GM11168 (cell line): ENCODE results near the gene HPCA.

Experiments used
- in situ Hi-C: fragments of 300-500 bp; cut with MboI; formaldehyde crosslinking; loops from one replicate; pipeline ENCODE4 v1.12.0; 2022; ENCODE audit warnings: low sequenced_read_pairs; ENCODE audit not compliant: unreplicated experiment

The HPCA gene

DNA sequence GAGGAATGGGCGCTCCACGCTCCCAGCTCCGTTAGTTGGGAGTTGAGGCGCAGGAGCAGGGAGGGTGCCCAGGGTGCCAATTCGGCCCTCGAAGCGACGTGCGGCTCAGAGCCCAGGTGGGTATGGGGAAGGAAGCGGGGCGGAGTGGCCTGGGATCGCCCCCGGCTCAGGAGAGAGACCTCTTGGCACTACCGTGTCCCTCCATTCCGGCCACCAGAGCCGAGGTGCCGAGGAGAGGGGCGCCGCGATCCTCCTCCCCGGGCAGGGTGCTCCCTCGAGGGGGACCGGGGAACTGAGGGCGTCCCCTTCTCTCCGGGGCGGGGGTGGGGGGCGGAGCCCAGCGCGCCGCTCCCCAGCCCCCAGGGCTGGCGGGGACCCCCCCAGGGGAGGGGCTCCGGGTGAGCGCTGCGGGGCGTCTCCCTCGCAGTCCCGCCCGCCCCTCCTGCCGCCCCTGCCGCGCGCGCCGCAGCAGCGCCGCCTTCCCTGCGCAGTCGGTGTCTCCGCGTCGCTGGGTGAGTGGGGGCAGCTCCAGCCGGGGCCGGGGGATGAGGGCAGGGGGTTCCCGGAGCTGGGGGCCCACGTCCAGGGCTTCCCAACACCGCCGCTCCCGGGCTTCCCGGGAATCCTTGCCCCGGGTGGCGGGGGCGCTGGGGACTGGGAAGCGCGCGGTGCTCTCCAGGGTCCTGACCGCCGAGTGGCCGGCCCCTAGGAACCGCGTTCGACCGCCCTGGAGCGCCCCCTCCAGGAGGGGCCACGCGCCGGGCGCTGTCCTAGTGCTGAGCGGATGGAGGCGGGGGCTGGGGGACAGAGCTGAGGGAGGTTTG lies at the start of gene HPCA:
Gene HPCA, plus strand, starts transcription at position 488 of the 824 bp plus-strand sequence. CDS start 2,408 bp downstream, outside the sequence.
- in situ Hi-C loops, result no loop called here

- in situ Hi-C loops, result no loop called here
Observed at GRCh38 chr1:32848354-32849063, 37.8 kb upstream of the HPCA start.

DNA sequence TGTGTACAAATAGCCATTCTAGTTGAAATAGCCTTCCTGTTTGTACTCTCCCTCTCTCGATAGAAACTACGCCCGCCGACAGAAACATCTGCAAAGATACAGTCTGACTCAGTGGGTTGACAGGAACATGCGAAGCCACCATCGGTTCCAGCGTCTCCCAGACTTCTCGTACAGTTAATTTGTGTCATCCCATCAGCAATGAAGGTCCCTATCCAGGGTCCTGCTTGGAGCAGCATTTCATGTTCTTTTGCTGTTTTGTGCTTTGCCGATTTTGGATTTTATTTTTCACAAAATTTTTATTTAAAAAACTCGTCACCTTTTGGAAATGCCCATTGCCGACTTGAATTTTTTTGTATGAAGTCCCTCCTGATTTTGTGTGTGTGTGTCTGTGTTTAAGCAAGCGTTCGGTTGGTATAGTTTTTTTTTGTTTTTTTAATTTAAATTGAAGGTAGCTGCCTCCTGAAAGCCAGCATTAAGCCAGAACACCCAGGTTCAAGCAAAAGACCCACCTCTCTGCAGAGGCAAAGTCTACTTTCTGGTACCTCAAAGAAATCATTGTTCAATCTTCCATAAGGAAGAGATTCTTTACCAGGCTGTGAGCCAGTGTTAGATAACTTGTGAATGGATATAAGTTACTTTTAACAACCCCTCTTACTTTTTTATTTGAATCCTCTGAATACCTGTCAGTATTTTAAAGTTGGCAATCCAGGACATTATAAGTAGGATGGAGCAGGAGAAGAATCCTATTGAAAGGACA lies 30.3 kb upstream of the HPCA start:
- in situ Hi-C loops, result no loop called here

- in situ Hi-C loops, result no loop called here
Observed at GRCh38 chr1:32858136-32858535, 28.2 kb upstream of the HPCA start.

- in situ Hi-C loops, result no loop called here
Observed at GRCh38 chr1:32858791-32859190, 27.5 kb upstream of the HPCA start.

DNA sequence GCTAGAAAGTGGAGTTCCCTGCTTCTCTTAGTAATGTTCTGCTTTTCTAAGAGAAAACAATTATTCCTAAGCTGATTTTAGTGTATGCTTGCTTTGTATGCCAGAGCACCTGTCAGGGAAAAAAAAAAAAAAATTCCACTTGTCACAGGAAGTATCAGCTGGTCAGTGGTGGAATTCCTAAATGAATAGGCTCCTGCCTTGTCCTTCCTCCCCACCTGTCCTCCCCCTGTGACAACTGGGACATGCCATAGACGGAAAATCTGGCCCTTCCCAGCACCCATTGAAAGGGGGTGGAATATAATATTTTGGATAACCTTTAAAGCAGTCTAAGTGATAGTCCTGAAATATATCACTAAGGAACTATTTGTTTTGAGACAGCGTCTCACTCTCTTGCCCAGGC lies 26.4 kb upstream of the HPCA start:
- in situ Hi-C loops, result no loop called here

- in situ Hi-C loops, result no loop called here
Observed at GRCh38 chr1:32860566-32860965, 25.7 kb upstream of the HPCA start.

GRCh38 chr1:32861904-32862695 lies 24.2 kb upstream of the HPCA start:
- in situ Hi-C loops, result no loop called here

- in situ Hi-C loops, result no loop called here
Observed at GRCh38 chr1:32863218-32863880, 22.9 kb upstream of the HPCA start.

DNA sequence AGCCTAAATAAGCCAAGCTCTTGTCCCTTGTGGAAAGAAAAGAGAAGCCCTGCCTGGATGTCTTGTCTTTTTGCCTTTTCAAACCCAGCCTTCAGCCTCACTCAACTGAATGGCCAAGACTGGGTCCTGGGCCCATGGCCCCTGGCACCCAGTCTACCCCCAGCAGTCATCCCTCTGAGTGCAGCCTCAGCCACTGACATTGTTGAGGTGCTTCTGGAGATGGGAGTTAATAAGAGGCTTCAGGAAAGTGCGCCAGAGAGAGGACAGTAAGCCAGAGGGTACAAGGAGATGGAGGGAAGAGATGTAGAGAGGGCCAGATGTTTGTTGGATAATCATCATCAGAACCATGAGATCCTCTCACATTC lies 22.4 kb upstream of the HPCA start:
- in situ Hi-C loops, result no loop called here

- in situ Hi-C loops, result no loop called here
Observed at GRCh38 chr1:32864375-32865019, 21.8 kb upstream of the HPCA start.

GRCh38 chr1:32865639-32866405 lies 20.5 kb upstream of the HPCA start:
- in situ Hi-C loops, result no loop called here

DNA sequence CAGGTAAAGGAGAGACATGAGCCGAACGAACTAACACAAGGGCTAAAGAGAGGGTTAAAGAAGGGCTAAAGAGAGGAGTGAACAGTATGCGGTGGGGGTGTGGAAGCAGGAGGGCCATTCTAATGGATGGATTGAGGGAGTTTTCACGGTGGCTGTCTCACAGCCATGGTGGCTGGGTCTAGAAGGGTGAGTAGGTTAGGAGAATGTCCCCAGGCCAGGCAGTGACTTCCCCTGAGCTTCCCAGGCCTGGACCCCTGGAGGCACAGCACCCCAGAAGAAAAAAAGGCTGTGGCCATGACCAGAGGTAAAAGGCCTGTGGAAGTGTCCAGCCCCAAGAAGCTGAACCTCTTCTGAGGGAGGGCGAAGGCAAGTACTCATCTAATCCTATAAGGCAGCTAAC lies 19.1 kb upstream of the HPCA start:
- in situ Hi-C loops, result no loop called here

GRCh38 chr1:32867671-32868070 lies 18.6 kb upstream of the HPCA start:
- in situ Hi-C loops, result no loop called here

DNA sequence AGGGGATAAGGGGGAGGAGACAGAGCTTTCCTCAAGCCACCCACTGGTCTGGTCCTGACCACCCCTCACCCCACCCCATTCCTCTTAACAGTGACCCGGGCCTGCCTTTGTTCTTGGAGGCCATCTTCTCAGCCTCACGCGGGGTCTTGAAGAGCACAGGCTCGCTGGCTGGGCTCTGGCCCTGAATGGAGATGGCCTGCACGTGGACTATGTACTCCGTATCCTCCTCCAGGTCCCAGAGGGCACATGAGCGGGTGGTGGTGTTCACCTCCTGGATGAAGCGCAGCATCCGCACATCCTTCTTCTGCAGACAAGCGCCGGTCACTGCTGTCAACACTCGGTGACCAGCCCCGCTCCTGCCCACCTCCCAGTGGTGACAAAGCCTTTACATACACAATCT lies 18.2 kb upstream of the HPCA start:
- in situ Hi-C loops, result no loop called here

DNA sequence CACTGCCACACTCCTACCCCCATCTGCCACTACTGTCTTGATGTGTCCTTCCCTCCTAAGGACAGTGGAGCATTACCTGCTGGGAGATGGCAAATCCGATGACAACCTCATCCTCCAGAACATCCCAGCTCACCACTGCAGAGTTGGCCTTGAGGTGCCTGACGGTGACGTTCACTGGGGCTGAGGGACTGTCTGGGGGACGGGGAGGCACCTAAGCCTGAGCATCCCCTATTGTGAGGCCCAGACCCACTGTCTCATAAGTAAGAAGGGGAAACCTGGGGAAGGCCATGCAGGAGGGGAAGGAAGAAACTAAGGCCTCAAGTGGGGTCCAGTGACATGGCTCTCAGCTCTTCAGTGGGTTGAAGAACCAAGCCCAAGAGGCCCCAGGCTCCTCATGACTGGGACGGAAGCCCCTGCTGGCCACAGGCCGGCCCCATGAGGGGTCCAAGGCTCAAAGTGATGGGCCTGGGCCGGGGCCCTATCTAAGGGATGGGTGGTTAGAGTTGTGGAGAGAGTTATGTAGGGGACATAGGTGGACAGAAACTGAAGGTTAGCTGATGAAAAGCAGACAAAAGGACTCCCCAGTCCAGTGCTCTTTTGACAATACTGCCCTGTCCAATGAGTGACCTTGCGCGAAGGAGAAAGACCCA lies 17.4 kb upstream of the HPCA start:
- in situ Hi-C loops, result no loop called here

DNA sequence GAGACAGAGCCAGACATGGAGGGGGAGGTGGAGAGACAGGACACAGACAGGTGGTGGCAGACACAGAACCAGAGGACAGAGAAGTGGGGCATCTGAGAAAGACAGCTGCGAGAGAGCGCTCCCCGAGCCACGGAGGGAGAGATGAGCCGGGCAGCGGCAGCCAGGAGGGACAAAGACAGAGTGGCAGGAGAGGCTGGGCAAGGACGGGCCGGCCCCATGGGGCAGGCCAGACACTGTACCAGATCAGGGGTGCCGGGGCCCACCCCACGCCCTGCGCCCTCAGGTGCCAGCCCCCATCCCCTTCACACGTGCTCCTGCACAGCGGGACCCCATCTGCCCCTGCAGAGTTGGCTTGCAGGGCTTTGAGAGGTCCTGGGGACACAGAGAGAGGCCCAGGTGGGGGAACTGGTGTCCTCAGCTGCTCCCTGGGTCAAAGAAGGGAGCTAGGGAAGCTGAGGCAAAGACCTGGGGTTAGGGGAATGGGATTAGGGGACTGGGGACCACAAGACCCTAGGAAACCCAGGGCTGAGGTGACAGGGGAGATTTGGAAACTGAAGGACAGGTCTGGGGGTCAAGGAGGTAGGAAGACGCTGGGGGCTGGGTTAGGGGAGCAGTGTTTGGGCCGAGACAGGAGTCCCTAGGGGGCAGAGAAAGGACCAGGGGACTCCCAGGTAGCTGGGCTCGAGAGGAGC lies 16.2 kb upstream of the HPCA start:
- in situ Hi-C loops, result no loop called here
